RWPE1 (cell line): ENCODE results near the gene UFD1.

ENCODE experiments used
- CTCF ChIA-PET: fragments of 350-600 bp; sonication (Branson Sonifier 250); formaldehyde crosslinking; extraction: SDS; loops from one replicate; lab custom pipeline; 2021; lab: Yijun Ruan, JAX
- POLR2A ChIA-PET: fragments of 400-600 bp; formaldehyde crosslinking; extraction: SDS; loops from one replicate; lab custom pipeline; 2020; ENCODE audit warnings: antibody characterized with exemption; ENCODE audit not compliant: low non-redundant PET; lab: Yijun Ruan, JAX
- DNase-seq: peaks from one replicate; pipeline ENCODE4 v3.0.0; 2012; ENCODE audit warnings: low spot score
- H3K27ac ChIP-seq: fragments of 450-650 bp; 2 replicates; pipeline ENCODE4 v1.5.1; 2017
- TF ChIP-seq, protein P1 (sequence below): fragments of 450-650 bp; conservative IDR thresholded peaks from 2 replicates; pipeline ENCODE4 v1.5.1; 2017; ENCODE audit warnings: low read depth, mild to moderate bottlenecking

Gene UFD1

DNA sequence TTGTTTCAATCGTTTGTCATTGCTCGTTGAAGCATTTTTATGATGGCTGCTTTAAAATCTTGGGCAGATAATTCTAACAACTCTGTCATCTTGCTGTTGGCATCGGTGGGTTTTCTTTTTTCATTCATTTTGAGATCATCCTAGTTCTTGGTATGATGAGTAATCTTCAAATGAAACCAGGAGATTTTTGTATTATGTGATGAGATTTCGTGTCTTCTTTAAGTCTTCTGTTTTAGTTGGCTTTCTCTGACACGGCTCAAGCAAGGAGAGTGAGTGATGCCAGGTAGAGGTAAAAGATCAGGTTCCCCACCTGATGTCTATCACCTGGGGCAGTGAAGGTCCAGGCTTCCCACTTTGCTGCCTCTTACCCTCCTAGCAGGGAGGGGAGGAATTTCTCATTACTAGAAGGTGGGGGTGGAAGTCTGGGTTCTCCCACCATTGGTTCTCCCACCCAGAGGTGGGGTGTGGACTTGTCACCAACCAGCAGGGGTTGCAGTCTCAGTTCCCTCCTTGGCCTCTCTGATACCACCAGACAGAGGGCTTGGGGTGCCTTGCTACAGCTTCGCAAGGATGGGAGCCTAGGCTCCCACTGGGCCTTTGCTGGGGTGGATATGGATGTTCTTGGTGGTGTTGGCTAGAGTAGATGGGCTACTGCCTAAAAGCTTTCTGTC lies 13.6 kb upstream of the UFD1 start:
- H3K27ac ChIP-seq: no peak overlapping the region
- TF ChIP-seq, protein P1, sequence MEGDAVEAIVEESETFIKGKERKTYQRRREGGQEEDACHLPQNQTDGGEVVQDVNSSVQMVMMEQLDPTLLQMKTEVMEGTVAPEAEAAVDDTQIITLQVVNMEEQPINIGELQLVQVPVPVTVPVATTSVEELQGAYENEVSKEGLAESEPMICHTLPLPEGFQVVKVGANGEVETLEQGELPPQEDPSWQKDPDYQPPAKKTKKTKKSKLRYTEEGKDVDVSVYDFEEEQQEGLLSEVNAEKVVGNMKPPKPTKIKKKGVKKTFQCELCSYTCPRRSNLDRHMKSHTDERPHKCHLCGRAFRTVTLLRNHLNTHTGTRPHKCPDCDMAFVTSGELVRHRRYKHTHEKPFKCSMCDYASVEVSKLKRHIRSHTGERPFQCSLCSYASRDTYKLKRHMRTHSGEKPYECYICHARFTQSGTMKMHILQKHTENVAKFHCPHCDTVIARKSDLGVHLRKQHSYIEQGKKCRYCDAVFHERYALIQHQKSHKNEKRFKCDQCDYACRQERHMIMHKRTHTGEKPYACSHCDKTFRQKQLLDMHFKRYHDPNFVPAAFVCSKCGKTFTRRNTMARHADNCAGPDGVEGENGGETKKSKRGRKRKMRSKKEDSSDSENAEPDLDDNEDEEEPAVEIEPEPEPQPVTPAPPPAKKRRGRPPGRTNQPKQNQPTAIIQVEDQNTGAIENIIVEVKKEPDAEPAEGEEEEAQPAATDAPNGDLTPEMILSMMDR: no peak
- no peak for DNase-seq
- ChIA-PET POLR2A (no interaction called here), CTCF (no interaction called here)

DNA sequence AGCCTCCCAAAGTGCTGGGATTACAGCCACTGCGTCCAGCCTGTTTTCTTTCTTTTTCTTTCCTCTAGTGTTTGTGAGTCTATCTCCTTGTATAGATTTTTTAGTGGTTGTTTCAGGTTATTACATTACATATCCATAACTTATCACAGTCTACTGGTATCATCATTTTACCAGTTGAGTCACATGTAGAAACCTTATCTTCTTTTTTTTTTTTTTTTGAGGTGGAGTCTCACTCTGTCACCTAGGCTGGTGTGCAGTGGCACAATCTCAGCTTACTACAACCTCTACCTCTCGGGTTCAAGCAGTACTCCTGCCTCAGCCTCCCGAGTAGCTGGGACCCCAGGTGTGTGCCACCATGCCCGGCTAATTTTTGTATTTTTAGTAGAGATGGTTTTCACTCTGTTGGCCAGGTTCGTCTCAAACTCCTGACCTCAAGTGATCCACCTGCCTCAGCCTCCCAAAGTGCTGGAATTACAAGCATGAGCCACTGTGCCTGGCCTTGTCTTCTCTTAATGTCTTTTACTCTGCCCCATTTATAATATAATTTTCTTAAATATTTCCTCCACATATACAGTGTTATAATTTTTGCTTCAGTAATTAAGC lies 11.7 kb upstream of the UFD1 start:
- DNase-seq: no peak
- ChIA-PET CTCF (no interaction called here), POLR2A (no interaction called here)
- TF ChIP-seq, protein P1: no peak
- H3K27ac ChIP-seq: no peak overlapping the region

DNA sequence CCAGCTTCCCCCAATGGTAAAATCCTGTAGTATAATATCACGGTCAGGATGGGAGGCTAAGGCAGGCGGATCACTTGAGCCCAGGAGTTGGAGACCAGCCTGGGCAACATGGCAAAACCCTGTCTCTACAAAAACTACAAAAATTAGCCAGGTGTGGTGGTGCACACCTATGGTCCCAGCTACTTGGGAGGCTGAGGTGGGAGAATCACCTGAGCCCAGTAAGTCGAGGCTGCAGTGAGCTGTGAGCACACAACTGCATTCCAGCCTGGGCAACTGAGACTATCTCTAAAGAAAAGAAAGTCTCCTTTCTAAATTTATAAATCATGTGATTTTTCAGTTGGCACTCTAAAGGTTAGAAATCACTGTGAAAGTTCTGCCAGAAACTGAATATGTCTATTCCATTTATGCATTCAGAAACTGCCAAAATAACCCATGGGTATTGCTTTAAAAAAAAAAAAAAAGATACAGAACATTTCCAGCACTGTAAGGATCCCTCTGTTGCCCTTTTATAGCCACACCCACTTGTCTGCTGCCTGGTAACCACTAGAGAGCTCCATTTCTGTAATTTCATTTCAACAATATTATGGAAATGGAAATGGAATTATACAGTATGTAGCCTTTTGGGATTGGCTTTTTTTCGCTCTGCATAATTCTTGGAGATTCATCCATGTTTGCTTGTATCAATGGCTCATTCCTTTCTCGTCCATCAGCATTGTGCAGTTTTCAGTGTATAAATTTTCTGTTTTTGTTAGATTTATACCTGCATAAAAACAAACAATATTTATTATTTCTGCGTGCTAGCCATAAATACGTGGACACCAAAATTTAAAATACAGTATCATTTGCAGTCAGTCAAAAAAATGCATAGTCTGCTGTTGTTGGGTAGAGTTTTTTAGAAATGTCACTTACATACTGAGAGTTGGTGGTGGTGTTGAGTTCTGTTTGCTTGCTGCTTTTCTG lies 10.2 kb upstream of the UFD1 start:
- CTCF ChIA-PET: no interaction called here

DNA sequence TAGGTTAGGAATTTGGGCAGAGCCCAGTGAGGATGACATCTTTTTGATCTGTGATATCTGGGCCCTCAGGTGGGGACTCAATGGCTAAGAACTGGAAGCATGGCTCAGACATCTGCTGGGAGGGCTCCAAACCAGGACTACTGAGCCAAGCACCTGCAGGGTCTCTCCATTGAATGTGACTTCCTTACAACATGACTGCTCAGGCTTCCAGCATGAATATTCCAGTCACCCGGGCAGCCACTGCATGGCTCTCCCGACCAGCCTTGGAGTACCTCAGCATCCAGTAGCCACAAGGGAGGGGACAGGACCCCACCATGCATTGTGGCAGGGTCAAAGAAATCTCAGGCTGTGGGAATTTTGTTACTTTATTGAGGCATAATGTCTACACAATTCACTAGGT lies 9.3 kb upstream of the UFD1 start:
- DNase-seq: no peak
- CTCF ChIA-PET: interaction anchor here (0.7 to 1.5 kb wide), 2 partner anchors 142 to 143 kb away, joined by 4 read pairs; no protein-coding TSS in a partner anchor
- POLR2A ChIA-PET: no interaction called here
- TF ChIP-seq, protein P1: no peak
- H3K27ac ChIP-seq: no peak overlapping the region

More for the DNA sequence above, 10.2 kb upstream of the UFD1 start:
- POLR2A ChIA-PET: no interaction called here
- TF ChIP-seq, protein P1: no peak
- H3K27ac ChIP-seq: no peak overlapping the region
- no peak for DNase-seq

DNA sequence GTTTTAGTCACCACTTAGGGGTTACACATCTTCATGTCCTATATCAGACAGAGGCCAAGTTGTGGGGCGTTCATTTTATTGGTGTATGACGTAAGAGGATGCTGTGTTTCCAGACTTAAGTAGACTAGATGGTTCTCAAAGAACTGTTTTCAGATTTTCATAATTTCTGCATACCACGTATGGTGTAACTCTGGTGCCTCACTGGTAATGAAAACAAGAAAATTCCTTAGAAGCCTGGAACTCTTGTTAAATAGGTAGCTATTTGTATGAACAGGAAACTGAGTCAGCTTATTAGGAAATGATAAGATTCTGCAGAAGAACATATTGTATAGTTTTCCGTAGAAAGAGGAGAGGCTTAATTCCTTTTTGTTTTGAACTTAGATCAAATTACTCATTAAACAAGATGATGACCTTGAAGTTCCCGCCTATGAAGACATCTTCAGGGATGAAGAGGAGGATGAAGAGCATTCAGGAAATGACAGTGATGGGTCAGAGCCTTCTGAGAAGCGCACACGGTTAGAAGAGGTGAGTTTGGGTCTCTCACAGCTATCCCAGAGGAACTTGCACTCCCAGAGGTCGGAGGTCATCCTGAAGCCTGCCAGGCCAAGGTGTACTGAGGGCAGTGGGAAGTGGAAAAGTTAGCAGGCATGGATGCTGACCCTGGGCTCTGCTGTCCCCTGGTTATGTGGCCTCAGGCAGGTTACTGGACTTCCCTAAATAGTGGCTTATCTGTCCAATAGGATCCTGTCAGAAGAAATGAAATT lies 4.7 kb upstream of the UFD1 start:
- DNase-seq: no peak
- ChIA-PET POLR2A (no interaction called here), CTCF (interaction anchor here (1.2 kb wide), 1 partner anchor 146 kb away, joined by 3 read pairs; no protein-coding TSS in a partner anchor)
- TF ChIP-seq, protein P1: no peak
- H3K27ac ChIP-seq: peak overlapping the region; percentile 70
